GM12892 (cell line): ENCODE results near the gene MUTYH.

Source experiments
- POLR2A ChIP-seq: IDR thresholded peaks from 2 replicates; pipeline ENCODE4 v1.6.1; 2011; ENCODE audit warnings: low read depth, low read length, control low read depth
- POLR2AphosphoS5 ChIP-seq: IDR thresholded peaks from 2 replicates; pipeline ENCODE4 v1.6.1; 2011; ENCODE audit warnings: low read depth, low read length, control low read depth
- TAF1 ChIP-seq: IDR thresholded peaks from 2 replicates; pipeline ENCODE4 v1.6.1; 2011; ENCODE audit warnings: low read depth, mild to moderate bottlenecking, control low read depth, low read length, borderline replicate concordance

GRCh38 chr1:45344499-45344898, 4.3 kb upstream of the MUTYH start:
- TF ChIP-seq POLR2A (no peak; the same call in 1 of the 2 replicates), POLR2AphosphoS5 (no peak; the same call in 1 of the 2 replicates), TAF1 (no peak)
